HG02610 (cell line): ENCODE data around the gene TTLL11.
"Not testable (repeated sequence)": the region's sequence is repeated elsewhere in the genome, so short reads cannot be mapped to it uniquely, and the experiment has no call there.

Source experiments
- ATAC-seq: cut with Tn5 transposase; IDR thresholded peaks from one replicate; pipeline ENCODE4 v1.9.1; 2021; ENCODE audit warnings: mild to moderate bottlenecking, moderate library complexity; ENCODE audit not compliant: unreplicated experiment

TTLL11 gene

DNA sequence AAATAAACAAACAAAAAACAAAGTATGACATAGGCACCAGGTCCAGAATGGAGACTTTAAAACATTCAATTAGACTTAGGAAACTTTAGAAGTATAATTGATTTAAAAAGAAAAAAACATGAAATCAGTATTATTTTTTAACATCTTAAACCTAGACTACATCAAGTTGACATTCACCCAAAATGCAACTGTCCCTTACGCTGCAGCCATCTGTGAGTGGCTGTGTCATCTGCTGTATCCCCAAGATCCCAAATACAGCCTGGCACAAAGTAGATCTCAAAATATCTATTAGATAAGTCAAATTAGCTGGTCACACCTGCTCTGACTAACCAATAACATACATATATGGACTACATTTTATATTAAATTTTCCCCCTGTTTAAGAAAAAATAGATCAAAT, 7.8 kb downstream of the TTLL11 start:
- no peak for ATAC-seq

DNA sequence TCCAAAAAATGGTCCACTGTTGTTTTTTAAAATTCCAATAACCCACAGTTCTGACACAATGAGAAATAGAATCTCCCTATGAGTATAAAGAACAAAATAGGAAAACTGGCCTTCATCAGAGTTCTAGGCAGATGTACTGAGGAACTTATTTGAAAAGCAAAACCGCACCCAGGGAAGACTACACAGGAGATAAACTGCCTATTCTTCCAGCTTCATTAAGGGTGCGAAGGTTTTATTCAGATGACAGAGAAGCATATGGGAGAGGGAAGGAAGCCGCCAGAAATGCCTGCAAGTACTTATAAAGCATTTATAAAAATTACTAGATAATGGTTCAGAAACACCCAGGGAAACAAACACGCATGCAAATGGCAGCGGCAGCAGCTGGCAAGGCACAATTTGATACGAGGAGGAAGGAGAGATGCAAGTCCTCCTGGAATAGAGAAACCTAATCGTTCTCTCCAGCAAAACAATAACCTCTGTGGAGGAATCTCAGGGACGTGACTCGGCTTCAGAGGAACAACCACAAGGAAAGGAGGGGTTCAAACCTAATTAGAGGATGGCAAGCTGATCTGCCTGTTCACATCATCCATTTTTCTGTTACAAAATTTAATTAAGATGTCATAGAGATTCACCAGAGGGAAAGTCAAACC, 9.0 kb downstream of the TTLL11 start:
- ATAC-seq, result no peak

DNA sequence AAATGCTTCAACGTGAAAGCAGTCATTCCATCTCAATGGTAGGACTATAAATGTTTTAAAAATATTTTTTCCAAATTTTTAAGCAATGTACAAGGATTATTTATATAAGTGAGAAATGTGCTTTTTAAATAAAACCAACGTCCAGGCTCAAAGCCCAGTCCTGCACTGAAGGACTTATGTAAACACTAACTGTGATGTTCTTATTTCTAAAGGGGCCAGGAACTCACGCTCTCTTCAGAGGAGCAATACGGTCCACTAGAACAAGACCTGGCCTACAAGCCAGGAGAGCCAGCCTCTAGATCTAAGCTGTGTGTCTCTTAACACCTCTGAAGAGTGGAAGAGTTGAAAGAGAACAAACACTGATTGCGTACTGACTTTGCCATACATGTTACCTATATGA, 12.1 kb downstream of the TTLL11 start:
- ATAC-seq, result no peak

DNA sequence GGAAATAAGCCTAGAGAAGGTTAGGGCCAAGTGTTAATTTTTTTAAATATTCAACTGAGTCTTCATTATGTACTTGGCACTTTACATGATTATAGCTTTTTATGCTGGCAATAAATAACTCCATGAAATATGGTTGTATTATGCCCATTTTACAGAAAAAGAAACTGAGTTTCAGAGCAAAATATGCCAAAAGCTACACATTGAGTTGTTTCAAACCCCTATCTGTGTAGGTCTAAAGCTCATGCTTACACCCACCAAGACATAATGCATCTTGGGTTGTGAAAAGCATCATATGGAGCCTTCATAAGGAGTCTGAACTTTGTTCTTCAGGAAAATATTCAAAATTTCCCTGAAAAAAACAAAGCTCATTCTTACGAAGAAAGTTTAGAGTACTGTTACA, 14.6 kb downstream of the TTLL11 start:
- ATAC-seq, result no peak

DNA sequence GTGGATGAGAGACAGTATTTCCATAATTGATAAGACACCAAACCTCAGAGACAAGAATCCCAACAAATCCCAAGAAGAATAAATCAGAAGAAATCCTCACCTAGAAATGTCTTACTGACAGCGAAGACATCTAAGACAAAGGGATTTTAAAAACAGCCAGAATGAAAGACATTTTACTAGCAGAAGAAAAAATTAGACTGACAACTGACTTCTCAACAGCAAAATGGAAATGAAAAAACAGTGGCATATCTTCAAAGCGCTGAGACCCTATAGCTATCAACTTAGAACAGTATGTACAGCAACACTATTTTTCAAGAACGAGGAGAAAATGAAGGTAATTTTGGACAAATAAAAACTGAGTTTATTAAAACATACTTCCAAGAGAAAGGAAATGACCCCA, 16.3 kb downstream of the TTLL11 start:
- no peak for ATAC-seq

DNA sequence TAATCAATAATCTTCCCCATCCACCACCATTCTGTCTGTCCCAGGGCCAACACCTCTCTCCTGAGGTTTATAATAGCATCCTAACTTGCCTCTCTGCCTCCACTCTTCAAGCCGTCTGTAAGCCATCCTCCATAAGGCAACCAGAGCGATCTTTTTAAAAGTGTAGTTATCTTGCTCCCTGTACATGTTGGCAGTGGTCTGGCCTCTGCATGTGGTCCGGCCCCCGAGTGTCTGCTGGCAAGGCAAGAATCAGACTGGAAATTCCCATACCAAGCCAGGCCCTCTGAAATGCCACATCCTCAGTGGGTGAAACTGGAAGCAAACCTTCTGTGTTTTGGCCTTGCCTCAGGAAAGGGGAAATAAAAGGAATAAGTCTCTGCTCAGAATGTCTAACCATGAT, 17.0 kb downstream of the TTLL11 start:
- no peak for ATAC-seq

DNA sequence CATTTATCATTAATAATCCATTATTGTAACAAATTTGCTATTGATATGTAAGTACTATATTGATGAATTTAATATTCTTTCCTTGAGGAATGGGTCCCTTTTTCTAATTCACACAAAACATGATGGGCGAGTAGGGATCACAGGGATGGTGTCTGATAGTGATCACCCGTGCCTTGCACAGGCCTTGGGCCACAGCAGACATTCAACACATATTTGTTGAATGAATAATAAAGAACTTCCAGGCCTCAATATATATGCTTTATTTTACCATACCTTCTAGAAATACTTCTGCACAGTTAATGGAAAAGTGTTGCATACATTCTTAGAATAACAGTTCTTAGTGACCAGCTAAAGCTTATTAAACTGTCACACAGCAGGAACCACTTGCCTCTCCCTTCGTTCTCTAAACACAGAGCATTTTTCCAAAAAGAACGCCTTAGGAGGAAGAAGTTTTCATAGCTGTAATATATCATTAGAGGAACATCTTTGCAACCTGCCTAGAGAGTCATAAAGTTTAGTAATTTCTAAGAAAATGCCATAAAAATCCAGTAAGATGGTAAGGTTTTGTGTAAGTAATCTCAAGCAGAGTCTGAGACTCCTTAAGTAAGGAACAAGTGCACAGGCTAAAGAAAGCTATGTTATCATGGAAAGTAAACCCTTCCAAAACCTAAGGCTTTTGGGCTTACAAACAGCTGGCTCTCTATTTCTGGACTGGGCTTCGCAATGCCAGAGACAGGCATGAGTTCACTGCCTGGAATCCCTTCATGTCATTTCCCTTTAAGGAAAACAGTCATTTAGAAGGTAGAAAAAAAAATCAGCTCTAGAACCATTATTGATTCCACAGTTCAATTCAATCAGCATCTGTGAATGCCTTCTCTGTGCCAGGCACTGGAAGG, 17.7 kb downstream of the TTLL11 start:
- no peak for ATAC-seq

DNA sequence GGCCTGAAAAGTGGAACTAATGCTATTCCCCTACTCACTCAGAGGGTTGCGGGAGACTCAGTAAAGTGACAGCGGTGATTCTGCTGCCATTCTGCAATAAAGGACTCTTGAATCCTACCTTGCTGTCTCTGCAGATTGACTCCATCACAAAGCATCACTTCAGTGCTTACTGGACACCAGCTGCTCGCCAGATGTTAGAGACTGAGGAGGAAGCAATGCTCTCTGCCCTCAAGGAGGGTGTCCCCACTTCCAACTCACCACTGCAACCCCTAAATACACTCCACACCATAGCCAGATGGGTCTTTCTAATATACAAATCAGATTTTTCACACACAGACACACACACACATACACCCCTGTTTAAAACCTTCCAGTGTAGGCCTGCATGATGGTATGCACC, 21.4 kb downstream of the TTLL11 start:
- no peak for ATAC-seq

DNA sequence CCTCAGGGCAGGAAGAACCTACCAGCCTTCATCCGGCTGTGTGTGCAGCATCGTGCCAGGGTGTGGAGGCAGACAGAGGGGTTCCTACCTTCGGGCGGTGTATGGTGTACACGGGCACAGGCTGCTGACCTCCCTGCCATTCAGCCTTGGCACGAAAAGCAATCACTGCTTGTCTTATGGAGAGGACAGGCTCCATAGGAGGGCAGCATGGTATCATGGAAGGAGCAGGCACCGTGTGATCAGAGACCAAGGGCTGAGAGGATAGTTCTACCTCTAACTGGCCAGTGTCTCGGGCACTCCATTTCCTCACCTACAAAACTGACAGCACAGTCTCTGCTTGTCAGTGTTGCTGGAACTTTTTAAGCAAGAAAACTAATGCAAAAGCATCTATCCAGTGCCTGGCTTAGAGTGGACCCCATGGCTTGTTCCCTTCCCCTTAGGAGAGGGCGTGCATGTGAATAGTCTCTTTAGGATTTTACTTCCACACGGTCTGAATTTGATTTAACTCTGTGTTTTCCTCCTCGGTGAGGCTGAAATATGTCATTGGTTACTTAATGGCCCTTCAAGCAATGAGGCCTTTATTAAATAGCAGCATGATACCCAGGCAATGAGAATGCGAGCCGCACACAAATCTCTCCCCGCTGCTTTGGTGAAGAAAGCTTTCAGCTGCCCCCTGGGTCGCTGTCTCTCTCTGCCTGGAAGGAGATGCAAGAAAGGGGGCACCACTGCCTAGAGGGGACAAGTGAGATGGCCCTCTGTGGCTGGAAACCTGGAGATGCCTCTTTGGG, 22.2 kb downstream of the TTLL11 start:
- no peak for ATAC-seq

DNA sequence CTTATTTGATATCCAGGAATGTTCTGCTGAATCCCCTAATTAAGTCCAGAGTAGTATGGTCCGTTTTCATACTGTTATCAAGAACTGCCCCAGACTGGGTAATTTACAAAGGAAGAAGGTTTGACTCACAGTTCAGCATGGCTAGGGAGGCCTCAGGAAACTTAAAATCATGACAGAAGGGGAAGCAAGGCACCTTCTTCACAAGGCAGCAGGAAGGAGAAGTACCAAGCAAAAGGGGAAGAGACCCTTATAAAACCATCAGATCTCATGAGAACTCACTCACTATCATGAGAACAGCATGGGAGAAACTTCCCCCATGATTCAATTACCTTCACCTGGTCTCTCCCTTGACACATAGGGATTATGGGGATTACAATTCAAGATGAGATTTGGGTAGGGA, 26.4 kb downstream of the TTLL11 start:
- not testable (repeated sequence) for ATAC-seq

DNA sequence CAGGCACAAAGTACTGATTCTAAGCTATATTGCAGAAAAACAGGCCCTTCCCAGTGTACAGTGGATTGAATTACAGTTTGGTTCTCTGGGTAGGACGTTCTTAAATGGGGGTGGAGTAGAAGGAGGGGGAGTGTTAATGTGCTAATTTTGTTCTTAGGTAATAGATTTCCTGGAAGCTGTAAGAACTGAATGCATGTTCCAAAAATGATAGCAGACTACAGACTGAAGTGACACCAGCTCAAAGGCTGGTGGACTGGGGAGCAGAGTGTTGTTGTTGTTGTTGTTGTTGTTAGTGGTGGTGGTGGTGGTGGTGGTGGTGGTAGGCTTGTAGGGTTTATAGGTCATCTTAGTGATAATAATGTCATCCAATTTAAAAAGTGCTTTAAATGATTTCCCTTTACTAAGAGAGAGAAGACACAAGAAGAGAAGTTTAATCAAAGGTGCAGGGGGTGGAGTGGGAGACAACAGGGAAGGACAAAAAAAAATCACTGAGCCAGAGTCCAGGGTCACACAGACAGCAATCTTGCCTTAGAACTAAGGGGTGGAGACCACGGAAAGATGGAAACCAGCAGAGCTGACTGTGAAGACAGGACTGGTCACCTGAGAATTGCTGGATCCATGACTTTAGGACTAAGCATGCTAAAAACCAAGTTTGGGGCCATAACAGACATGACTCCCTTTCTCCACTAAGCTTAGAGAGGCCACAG, 27.0 kb downstream of the TTLL11 start:
- no peak for ATAC-seq

DNA sequence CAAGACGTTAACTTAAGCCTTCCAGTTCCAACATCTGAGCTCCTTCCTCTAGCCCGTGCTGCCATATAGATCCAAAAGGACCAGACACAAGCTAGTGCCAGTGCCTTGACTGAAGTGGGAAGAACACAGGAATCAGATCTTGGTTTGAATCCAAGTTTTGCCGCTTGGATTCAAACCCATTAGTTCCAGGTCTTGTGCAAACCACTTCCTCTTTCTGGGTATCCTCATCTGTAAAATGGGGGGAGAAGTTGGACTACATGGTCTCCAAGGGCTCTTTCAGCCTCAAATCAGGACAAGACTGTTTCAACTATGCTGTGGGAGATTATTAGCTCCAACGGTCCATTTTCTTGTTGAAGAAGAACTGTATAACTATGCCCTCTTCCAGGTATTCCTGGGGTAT, 32.6 kb downstream of the TTLL11 start:
- no peak for ATAC-seq

DNA sequence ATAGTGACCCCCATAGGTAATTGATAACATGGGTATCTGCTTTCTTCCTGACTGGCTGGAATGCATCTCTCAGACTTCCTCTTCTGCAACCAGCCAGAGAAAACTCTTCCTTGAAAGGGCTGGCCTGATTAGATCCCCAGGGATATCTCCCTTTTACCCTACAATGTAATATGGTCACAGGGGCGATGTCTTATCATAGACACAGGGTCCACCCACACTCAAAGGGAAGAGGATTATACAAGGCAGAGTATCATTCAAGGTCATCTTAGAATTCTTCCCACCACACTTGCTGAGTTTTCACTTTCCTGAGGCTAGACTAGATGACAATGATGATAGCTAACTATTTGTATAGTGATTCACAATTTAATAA, 33.2 kb downstream of the TTLL11 start:
- no peak for ATAC-seq

DNA sequence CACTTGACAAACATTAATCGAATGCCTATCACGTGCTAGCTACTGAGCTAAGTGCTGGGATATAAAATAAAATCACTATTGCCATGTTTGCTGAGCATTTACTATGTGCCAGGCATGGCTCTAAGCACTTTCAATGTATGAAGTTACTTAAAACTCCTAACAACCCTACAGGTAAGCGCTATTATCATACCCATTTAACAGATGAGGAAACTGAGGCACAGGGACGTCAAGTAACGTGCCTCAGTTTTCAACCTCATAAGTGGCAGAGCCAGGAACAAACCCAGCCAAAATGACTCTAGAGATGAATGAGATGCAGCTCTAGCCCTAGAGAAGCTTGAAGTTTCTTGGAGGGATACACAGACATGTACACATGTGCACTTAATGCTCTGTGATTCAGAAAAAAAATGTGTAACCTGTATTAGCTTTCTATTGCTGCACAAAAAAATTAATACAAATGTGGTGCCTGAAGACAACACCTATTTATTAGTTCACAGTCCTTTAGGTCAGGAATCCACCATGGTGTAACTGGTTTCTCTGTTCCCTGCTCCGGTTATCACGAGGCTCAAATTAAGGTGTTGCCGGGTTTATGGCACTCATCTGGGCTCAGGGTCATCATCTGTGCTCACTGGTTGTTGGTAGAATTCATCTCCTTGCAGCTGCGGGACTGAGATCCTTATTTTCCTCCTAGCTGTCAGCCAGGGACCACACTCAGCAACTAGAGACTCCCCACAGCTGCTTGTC, 33.7 kb downstream of the TTLL11 start:
- ATAC-seq, result no peak

DNA sequence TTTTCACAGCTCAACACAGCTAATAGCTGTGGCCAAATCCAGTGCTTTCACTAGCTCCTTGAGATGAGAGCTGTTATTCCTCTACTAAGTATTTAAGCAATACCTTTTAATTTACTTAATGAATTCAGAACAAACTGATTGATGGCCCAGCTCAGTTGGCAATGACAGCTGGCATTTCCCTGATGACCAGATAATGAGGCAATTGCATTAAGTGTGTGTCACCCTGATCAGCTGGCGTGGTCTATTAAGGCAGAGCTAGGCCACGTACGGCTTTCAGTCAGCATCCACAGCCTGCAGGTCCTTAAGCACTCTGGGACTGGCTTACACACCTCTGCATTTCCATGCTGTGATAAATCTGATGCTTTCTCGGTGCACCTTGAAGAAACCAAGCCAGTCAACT, 34.4 kb downstream of the TTLL11 start:
- ATAC-seq, result no peak

DNA sequence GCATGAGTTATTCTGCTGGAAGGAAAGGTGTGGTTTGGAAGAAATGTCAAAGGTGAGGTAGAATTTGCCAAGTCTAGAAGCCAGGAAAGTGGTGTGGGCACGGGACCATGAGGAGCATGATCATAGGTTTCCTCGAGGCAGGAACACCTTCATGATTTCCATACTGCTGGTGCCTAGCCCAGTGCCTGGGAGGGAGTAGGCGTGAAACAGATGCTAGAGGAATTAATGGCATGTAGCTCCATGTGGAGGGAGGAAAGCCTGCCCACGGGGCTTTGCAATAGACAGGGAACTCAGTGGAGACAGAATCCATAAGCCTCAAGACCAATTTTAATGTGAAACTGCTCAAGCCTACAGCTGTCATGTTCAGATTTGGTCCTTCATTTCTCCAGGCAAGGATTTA, 35.1 kb downstream of the TTLL11 start:
- ATAC-seq, result no peak

DNA sequence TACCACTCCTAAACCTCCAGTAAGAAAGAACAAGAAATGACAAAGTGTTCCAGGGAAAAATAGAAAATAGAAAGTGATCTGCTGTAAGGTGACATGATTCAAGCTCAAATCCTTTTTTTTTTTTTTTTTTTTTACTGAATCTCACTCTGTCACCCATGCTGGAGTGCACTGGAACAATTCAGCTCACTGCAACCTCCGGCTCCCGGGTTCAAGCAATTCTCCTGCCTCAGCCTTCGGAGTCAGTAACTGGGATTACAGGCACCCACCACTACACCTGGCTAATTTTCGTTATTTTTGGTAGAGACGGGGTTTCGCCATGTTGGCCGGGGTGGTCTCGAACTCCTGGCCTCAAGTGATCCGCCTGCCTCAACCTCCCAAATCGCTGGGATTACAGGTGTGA, 35.9 kb downstream of the TTLL11 start:
- no peak for ATAC-seq

DNA sequence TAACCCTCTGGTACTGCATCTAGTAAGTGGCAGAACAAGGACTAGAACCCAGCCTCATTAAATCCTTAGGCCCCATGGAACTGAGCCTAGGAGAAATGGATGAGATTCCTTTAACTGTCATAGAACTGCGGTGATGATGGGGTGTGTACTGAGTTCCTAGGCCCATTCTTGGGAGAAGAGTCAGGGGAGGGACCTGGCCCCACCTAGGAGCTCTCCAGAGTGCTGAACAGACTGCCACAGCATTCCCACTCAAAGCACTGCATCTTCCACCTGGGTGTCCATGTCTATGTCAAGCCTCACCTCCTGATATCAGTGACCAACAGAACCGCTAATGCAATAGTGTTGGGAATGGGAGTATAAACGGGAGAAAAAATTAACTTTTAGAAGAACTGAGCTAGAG, 36.6 kb downstream of the TTLL11 start:
- ATAC-seq, result no peak

DNA sequence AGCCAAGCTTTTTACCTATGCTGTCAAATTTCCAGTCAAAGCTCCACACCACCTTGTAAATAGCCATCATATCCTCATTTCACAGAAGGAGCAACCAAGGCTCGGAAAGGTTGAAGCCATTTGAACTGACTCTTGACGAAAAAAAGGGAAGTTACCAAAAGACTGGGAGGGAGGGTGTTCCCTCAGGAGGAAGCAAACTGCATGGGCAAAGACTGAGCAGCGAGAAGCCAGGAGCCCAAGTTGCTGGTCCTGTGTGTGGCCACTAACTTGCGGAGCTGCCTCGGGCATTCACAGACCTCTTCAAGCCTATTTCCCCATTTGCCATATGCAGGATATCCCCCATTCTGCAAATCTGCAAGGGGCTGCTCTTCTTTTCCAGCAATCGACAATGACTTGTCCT, 37.4 kb downstream of the TTLL11 start:
- ATAC-seq, result no peak

DNA sequence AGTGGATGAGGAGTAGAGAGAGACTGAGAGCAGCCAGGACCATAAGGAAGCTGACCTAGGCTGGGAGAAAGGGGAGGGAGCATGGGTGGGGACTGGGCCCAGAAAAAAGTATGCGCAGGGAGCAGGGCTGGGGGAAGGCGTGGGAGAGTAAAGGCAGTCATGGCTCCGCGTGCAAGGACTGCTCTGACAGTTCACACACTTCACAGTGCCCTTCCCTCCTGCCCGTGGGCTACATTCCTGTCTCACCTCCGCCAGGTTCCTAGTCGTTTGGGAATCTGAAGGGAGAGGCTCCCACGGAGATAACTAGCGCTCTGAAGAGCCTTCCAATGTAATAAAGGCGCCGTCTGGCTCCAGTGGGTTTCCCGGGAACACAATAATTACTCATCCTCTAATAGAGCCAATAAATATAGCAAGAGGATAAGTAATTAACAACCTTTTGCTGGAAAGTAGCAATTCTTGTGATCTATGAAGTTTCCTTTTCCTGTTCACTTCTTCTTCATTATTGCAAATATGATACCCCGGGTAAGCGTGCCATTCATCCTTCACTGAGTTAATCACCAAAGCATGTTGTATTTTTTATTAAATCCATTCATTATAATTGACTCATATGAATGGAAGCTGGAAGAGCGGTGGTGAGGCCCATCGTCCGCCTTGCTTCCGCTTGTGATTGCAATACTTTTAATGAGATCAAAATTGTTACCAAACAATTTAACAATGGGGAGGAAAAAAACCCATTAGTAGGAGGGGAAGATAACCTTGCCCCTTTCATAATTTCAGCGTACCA, 39.3 kb downstream of the TTLL11 start:
- no peak for ATAC-seq
